Ascending aorta (tissue), 2 donors: ENCODE measurements around the gene FABP6. TPM values are rescaled to one million over a fixed set of nuclear protein-coding genes. Genes with fewer than 3 reads are reported as not detected.
"Not testable (repeated sequence)": the region's sequence is repeated elsewhere in the genome, so short reads cannot be mapped to it uniquely, and the experiment has no call there.

ENCODE experiments used
- DNase-seq, 2 donors: peaks; one replicate each; pipeline ENCODE4 v3.0.0-alpha.2; 2019; ENCODE audit warnings: low spot score in 2 of 2
- H3K27ac ChIP-seq, 2 donors: fragments of 200-600 bp; sonication (generic); one replicate each; pipeline ENCODE4 v1.5.1; 2016 to 2017; ENCODE audit warnings: mild to moderate bottlenecking in 1 of 2
- H3K27me3 ChIP-seq: fragments of 200-600 bp; sonication (generic); one replicate; pipeline ENCODE4 v1.5.1; 2017
- H3K36me3 ChIP-seq, 2 donors: fragments of 200-600 bp; sonication (generic); one replicate each; pipeline ENCODE4 v1.5.1; 2016
- H3K4me1 ChIP-seq, 2 donors: fragments of 200-600 bp; sonication (generic); one replicate each; pipeline ENCODE4 v1.5.1; 2016 to 2017; ENCODE audit warnings: mild to moderate bottlenecking in 1 of 2
- H3K4me3 ChIP-seq, 2 donors: fragments of 200-600 bp; sonication (generic); one replicate each; pipeline ENCODE4 v1.5.1; 2016 to 2017; ENCODE audit warnings: mild to moderate bottlenecking in 1 of 2
- H3K9me3 ChIP-seq, 2 donors: fragments of 200-600 bp; sonication (generic); one replicate each; pipeline ENCODE4 v1.5.1; 2016
- intact Hi-C: fragments of 100-400 bp; cut with DNase I; formaldehyde crosslinking; loops from one replicate; pipeline ENCODE4 v1.15.1; 2023
- total RNA-seq: library from RNA; depleted of rRNA; stranded (reverse); fragments of >200 nt; gene quantifications from one replicate; pipeline ENCODE4 v1.1.0, GENCODE V29; 2016
- TF ChIP-seq, protein P1 (sequence below), 3 experiments: fragments of 200-600 bp in 2 of 3; fragments of 450-650 bp in 1 of 3; sonication (generic) in 2 of 3; IDR thresholded peaks; one replicate each; pipeline ENCODE4 v1.5.1; 2016 to 2019; ENCODE audit warnings: antibody characterized with exemption in 3 of 3, mild to moderate bottlenecking in 1 of 3, moderate library complexity in 1 of 3

Gene FABP6
- total RNA-seq, 1 donor from 2014 or later = not detected

DNA sequence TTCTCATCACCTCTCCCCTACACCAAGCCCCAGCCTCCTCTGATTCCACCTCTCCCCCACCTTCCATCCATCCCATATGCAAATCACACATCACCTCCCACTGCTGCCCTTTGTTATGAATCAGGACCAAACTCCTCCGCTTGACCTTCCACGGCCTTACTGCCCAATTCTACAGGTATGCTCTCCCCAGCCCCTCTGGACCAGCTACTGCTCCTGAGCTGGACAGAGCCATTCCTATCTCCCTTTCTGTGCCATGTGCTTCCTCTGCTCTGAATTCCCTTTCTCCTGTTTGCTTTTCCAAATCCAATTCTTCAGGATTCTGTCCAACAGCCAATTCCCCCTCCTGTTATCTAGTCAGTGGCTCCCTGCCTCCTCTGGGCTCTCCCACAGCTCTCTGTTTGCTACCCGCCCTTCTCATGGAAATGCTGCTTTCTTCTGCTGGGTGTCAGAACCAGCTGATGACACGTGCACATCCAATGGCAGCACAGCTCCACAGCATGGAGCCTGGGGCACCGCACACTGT is 8.3 kb downstream of the FABP6 start:
- DNase-seq = no peak
- Histone ChIP-seq H3K4me3 (no peak overlapping the region), H3K36me3 (no peaks in the 10 kb centered on the region), H3K4me1 (no peaks in the 10 kb centered on the region), H3K9me3 (no peaks in the 10 kb centered on the region), H3K27ac (no peak overlapping the region), H3K27me3 (no peaks in the 10 kb centered on the region)
- intact Hi-C loops = no loop called here
- TF ChIP-seq, protein P1, sequence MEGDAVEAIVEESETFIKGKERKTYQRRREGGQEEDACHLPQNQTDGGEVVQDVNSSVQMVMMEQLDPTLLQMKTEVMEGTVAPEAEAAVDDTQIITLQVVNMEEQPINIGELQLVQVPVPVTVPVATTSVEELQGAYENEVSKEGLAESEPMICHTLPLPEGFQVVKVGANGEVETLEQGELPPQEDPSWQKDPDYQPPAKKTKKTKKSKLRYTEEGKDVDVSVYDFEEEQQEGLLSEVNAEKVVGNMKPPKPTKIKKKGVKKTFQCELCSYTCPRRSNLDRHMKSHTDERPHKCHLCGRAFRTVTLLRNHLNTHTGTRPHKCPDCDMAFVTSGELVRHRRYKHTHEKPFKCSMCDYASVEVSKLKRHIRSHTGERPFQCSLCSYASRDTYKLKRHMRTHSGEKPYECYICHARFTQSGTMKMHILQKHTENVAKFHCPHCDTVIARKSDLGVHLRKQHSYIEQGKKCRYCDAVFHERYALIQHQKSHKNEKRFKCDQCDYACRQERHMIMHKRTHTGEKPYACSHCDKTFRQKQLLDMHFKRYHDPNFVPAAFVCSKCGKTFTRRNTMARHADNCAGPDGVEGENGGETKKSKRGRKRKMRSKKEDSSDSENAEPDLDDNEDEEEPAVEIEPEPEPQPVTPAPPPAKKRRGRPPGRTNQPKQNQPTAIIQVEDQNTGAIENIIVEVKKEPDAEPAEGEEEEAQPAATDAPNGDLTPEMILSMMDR (IDR thresholded peaks at IDR 0.05) = no peak

DNA sequence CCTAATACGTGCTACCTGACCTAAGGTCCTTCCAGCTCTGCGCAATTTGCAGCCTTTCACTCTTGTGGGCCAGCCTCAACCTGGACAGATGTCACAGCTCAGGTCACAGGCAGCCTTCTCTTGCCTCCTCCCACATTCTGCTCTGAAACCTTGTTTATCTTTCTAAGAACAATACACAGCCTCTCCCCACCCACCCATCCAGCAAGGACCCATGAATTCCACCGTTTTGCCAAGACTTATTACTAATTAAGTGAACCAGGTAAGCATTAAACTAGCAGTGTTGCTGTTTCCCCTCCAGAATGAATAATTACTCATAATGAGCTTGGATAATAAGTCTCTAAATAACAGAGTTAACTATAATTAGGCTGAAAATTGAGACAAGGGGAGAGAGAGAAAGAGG is 11.0 kb downstream of the FABP6 start:
- Histone ChIP-seq H3K4me1 (no peaks in the 10 kb centered on the region), H3K27me3 (no peaks in the 10 kb centered on the region), H3K36me3 (no peaks in the 10 kb centered on the region), H3K9me3 (no peaks in the 10 kb centered on the region), H3K4me3 (no peak overlapping the region), H3K27ac (no peak overlapping the region)
- DNase-seq = no peak
- intact Hi-C loops = no loop called here
- TF ChIP-seq, protein P1 (IDR thresholded peaks at IDR 0.05) = no peak

DNA sequence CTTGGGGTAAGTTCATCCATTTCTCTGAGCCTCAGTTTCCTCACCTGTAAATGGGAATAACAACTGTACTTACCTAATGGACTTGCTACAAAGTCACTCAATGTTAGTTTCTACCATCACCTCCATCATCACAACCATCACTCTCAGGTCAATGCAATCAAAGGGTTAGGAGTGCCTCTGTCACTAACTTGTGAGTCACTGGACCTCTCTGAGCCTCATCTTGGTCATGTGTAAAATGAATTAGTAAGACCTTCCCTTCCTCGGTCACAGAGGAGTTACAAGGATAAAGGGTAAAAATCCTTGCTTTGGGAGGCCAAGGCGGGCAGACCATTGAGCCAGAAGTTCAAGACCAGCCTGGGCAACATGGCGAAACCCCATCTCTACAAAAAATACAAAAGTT is 12.8 kb downstream of the FABP6 start:
- intact Hi-C loops = no loop called here

DNA sequence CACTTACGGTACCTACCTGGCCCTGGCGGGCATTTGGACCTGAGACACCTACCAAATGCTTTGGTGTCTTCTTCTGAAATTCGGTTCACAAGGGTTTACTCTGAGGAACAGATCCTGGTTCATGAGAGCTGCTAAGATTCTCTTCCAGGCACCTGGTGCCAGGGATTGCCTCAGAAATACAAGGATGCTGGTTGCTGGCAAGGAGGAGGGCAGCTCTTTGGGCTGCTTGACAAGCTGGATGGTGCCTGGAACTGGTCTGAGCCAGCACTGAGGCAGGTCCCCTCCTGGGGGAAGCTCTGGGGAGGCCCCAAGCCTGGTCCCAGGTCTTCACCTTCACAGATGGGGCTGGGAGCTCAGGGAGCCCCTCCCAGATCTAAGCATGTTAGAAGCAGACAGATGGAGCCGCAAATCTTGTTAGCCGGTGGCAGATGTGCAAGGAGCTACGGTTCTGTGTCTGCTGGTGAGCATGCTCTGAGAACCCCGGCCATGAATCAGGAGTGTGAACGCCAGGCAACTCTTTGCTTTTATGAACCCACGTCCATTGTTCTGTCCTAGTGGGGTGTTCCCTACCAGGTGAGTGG is 16.3 kb downstream of the FABP6 start:
- H3K4me1 ChIP-seq = no peaks in the 10 kb centered on the region
- intact Hi-C loops = no loop called here
- TF ChIP-seq, protein P1 (IDR thresholded peaks at IDR 0.05) = no peak

More for the DNA sequence above, 12.8 kb downstream of the FABP6 start:
- Histone ChIP-seq H3K9me3 (no peaks in the 10 kb centered on the region), H3K27ac (no peak overlapping the region), H3K36me3 (no peaks in the 10 kb centered on the region), H3K4me1 (no peaks in the 10 kb centered on the region), H3K27me3 (no peaks in the 10 kb centered on the region), H3K4me3 (no peak overlapping the region)
- no peak for DNase-seq
- TF ChIP-seq, protein P1 (IDR thresholded peaks at IDR 0.05) = no peak

DNA sequence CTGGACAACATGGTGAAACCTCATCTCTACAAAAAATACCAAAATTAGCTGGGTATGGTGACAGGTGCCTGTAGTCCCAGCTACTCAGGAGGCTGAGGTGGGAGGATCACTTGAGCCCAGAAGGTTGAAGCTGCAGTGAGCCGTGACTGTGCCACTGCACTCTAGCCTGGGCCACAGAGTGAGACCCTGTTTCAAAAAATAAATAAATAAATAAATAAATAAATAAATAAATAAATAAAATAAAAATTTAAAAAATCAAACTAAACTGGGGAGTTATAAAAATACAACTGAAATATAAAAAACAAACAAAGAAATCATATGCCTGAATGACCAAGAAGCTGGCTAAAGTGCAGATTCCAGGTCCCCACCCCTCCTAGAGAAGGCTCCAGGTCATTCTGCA is 20.3 kb downstream of the FABP6 start:
- H3K9me3 ChIP-seq, DNase-seq, H3K27me3 ChIP-seq, H3K4me3 ChIP-seq, intact Hi-C loops, H3K36me3 ChIP-seq, H3K4me1 ChIP-seq, H3K27ac ChIP-seq: not testable (repeated sequence)

More for the DNA sequence above, 16.3 kb downstream of the FABP6 start:
- Histone ChIP-seq H3K9me3 (no peaks in the 10 kb centered on the region), H3K27me3 (no peaks in the 10 kb centered on the region), H3K4me3 (no peak overlapping the region), H3K27ac (no peak overlapping the region), H3K36me3 (no peaks in the 10 kb centered on the region)
- no peak for DNase-seq

DNA sequence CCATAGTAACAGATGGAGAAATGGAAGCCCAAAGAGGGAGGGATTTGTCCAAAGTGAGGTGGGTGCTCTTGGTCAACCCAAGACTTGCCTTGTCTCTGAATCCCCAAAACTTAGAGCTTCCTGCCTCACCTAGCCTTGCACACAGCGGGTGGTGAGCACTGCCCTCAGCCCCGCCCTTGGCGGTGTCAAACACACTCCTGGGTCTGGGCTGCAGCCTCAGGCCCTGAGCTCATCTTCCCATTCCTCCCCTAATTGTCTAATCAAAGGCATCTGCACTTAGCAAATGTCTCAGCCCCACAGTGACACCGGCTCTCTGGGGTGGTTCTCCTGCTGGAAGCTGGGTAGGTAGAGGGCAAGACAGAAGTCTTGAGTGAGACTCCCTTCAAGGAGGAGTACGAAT is 20.9 kb downstream of the FABP6 start:
- Histone ChIP-seq H3K36me3 (no peaks in the 10 kb centered on the region), H3K27me3 (no peaks in the 10 kb centered on the region), H3K27ac (no peak overlapping the region), H3K4me1 (no peaks in the 10 kb centered on the region), H3K9me3 (no peaks in the 10 kb centered on the region), H3K4me3 (no peak overlapping the region)
- intact Hi-C loops = no loop called here
- DNase-seq = no peak
- TF ChIP-seq, protein P1 (IDR thresholded peaks at IDR 0.05) = no peak
